K562 (cell line): ENCODE data around the gene MATR3. TPM values are rescaled to one million over a fixed set of nuclear protein-coding genes. Genes with fewer than 3 reads are reported as not detected.

ENCODE experiments used
- ARID3B ChIP-seq: fragments of 250-450 bp; sonication (Bioruptor Pico); IDR thresholded peaks from 2 replicates; pipeline ENCODE4 v1.4.0; 2020; ENCODE audit warnings: borderline replicate concordance
- BRCA1 ChIP-seq, 2 experiments: fragments of 450-650 bp in 1 of 2; sonication (generic) in 1 of 2; formaldehyde crosslinking in 1 of 2; IDR thresholded peaks; 2 replicates each; pipeline versions ENCODE4 v1.5.0 to v1.6.1; 2017 to 2020; ENCODE audit warnings: mild to moderate bottlenecking in 1 of 2, missing genetic modification reagents in 1 of 2
- CTBP1 ChIP-seq: fragments of 450-650 bp; IDR thresholded peaks from 2 replicates; pipeline ENCODE4 v1.6.1; 2016; ENCODE audit warnings: borderline replicate concordance
- IFI16 ChIP-seq: fragments of 250-450 bp; sonication (Bioruptor Pico); IDR thresholded peaks from 2 replicates; pipeline ENCODE4 v2.1.2; 2022; ENCODE audit warnings: mild to moderate bottlenecking, inconsistent platforms
- NCOA6 ChIP-seq: fragments of 450-650 bp; IDR thresholded peaks from 2 replicates; pipeline ENCODE4 v1.6.1; 2017; ENCODE audit warnings: mild to moderate bottlenecking
- NFE2L1 ChIP-seq: fragments of 450-650 bp; IDR thresholded peaks from 2 replicates; pipeline ENCODE4 v1.6.1; 2016; ENCODE audit warnings: missing genetic modification characterization, low read depth, mild to moderate bottlenecking, missing compliant biosample characterization, moderate library complexity, borderline replicate concordance
- NFXL1 ChIP-seq: fragments of 450-650 bp; formaldehyde crosslinking; IDR thresholded peaks from 2 replicates; pipeline ENCODE4 v1.4.0; 2021; ENCODE audit warnings: mild to moderate bottlenecking
- NFYB ChIP-seq: IDR thresholded peaks from 2 replicates; pipeline ENCODE4 v1.6.1; 2011; ENCODE audit warnings: mild to moderate bottlenecking, moderate library complexity; ENCODE audit not compliant: insufficient read length; ENCODE audit errors: extremely low read depth
- POLR2AphosphoS5 ChIP-seq: IDR thresholded peaks from 2 replicates; pipeline ENCODE4 v1.6.1; 2011; ENCODE audit warnings: mild to moderate bottlenecking, low read depth, low read length, moderate library complexity; ENCODE audit not compliant: control insufficient read depth, insufficient read depth
- PYGO2 ChIP-seq: fragments of 450-650 bp; IDR thresholded peaks from 2 replicates; pipeline ENCODE4 v1.6.1; 2016; ENCODE audit warnings: mild to moderate bottlenecking, missing genetic modification characterization, moderate library complexity, missing compliant biosample characterization
- SMAD4 ChIP-seq: fragments of 250-450 bp; sonication (Bioruptor Pico); conservative IDR thresholded peaks from 2 replicates; pipeline ENCODE4 v1.8.0; 2021; ENCODE audit warnings: inconsistent platforms, mild to moderate bottlenecking, moderate library complexity
- SP2 ChIP-seq: IDR thresholded peaks from 2 replicates; pipeline ENCODE4 v1.6.1; 2011; ENCODE audit warnings: mild to moderate bottlenecking, low read depth, low read length, moderate library complexity; ENCODE audit not compliant: poor library complexity, severe bottlenecking; ENCODE audit errors: extremely low read depth
- TEAD1 ChIP-seq, 2 experiments: fragments of 450-650 bp in 1 of 2; sonication (generic) in 1 of 2; formaldehyde crosslinking; IDR thresholded peaks; 2 replicates each; pipeline versions ENCODE4 v1.4.0 to v1.8.0; 2020 to 2022; ENCODE audit warnings: mild to moderate bottlenecking in 2 of 2, missing genetic modification reagents in 1 of 2
- THRA ChIP-seq: fragments of 450-650 bp; IDR thresholded peaks from 2 replicates; pipeline ENCODE4 v1.6.1; 2017; ENCODE audit warnings: mild to moderate bottlenecking, moderate library complexity
- TSHZ1 ChIP-seq: fragments of 250-450 bp; sonication (Bioruptor Pico); IDR thresholded peaks from 2 replicates; pipeline ENCODE4 v1.4.0; 2020; ENCODE audit warnings: mild to moderate bottlenecking, moderate library complexity
- ZBTB11 ChIP-seq, 3 experiments: fragments of 200-800 bp in 1 of 3; fragments of 250-450 bp in 1 of 3; fragments of 450-650 bp in 1 of 3; sonication (Bioruptor Pico) in 1 of 3; sonication (Bioruptor generic) in 1 of 3; formaldehyde crosslinking in 1 of 3; IDR thresholded peaks; 2 replicates each; pipeline versions ENCODE4 v1.6.1 to v1.8.0; 2016 to 2022; ENCODE audit warnings: mild to moderate bottlenecking in 2 of 3, missing genetic modification characterization in 2 of 3, missing compliant biosample characterization in 1 of 3, moderate library complexity in 1 of 3
- polyA plus RNA-seq, 8 experiments: library from polyadenylated mRNA; depleted of rRNA in 4 of 8; stranded (reverse) in 5 of 8; unstranded in 3 of 8; fragments of >200 nt; fragmentation: Nextera tagmentation in 2 of 8; fragmentation: Illumina TruSeq in 1 of 8; extraction: Ambion mirVana in 2 of 8; extraction: Trizol in 1 of 8; gene quantifications; 2 replicates each; pipeline versions ENCODE4 v1.2.1 to v1.2.3, GENCODE V29; 2011 to 2014; ENCODE audit warnings: inconsistent platforms in 1 of 8, missing spikeins in 1 of 8
- total RNA-seq, 7 experiments: library from RNA; depleted of rRNA in 6 of 7; stranded (reverse); fragments of >200 nt in 6 of 7; fragmentation: Illumina TruSeq in 2 of 7; extraction: Trizol in 2 of 7; gene quantifications; 2 replicates each; pipeline versions ENCODE4 v1.2.1 to v1.2.3, GENCODE V29; 2011 to 2021; ENCODE audit warnings: low replicate concordance in 1 of 7

MATR3 gene
- total and polyA plus RNA-seq, 9 of the 15 experiments (the other 6 are each of a cell fraction or from before 2014, with no cell fraction given), result 150 to 425 (median 263) TPM

GRCh38 chr5:139341689-139342422 is 48.3 kb downstream of the MATR3 start, which contains the start of gene PAIP2 (continued):
- TF ChIP-seq ZBTB11 (CRISPR knock-in tag; IDR thresholded peaks at IDR 0.05), result peak in 1 of 3 experiments; percentile 68; a peak in 3 of 6 replicates
- no peak for TF ChIP-seq ARID3B
- no peak for TF ChIP-seq BRCA1 (IDR thresholded peaks at IDR 0.05)
- TF ChIP-seq BRCA1 (CRISPR knock-in tag; IDR thresholded peaks at IDR 0.05), result no peak
- TF ChIP-seq TEAD1 (CRISPR knock-in tag; IDR thresholded peaks at IDR 0.05), result peak; percentile 8 to 77; a peak in 1 of 4 replicates
- TF ChIP-seq THRA, result no peak
- TF ChIP-seq NCOA6, result peak; percentile 73
- TF ChIP-seq SMAD4 (CRISPR knock-in tag), result peak; percentile 84
- TF ChIP-seq PYGO2 (tag), result no peak
- TF ChIP-seq NFYB, result no peak
- no peak for TF ChIP-seq NFE2L1
- TF ChIP-seq NFXL1 (CRISPR knock-in tag), result no peak
- no peak for TF ChIP-seq SP2
- TF ChIP-seq POLR2AphosphoS5, result peak; percentile 93
- TF ChIP-seq IFI16 (CRISPR knock-in tag), result no peak
- peak; percentile 69; the same call in 1 of the 2 replicates for TF ChIP-seq CTBP1
- TF ChIP-seq TSHZ1, result no peak
